HUES48 (cell line): ENCODE measurements around the gene KCTD1.
"Not testable (repeated sequence)": the region's sequence is repeated elsewhere in the genome, so short reads cannot be mapped to it uniquely, and the experiment has no call there.

Source experiments
- H3K27ac ChIP-seq: one replicate; pipeline ENCODE4 v1.7.0; 2013; ENCODE audit warnings: low read depth, low read length, inconsistent platforms
- H3K27me3 ChIP-seq: 2 replicates; pipeline ENCODE4 v1.6.1; 2013; ENCODE audit warnings: mild to moderate bottlenecking, low read length; ENCODE audit not compliant: control insufficient read depth, insufficient read depth
- H3K36me3 ChIP-seq: 2 replicates; pipeline ENCODE4 v1.6.1; 2013; ENCODE audit warnings: low read length; ENCODE audit not compliant: control insufficient read depth, insufficient read depth
- H3K4me1 ChIP-seq: 2 replicates; pipeline ENCODE4 v1.6.1; 2013; ENCODE audit warnings: mild to moderate bottlenecking, low read length; ENCODE audit not compliant: control insufficient read depth, insufficient read depth
- H3K4me3 ChIP-seq: 2 replicates; pipeline ENCODE4 v1.5.1; 2013; ENCODE audit warnings: mild to moderate bottlenecking, low read depth, low read length
- H3K9ac ChIP-seq: 2 replicates; pipeline ENCODE4 v1.6.1; 2013; ENCODE audit warnings: mild to moderate bottlenecking, low read depth, low read length, moderate library complexity
- H3K9me3 ChIP-seq: 2 replicates; pipeline ENCODE4 v1.6.1; 2013; ENCODE audit warnings: low read length; ENCODE audit not compliant: control insufficient read depth, insufficient read depth

The KCTD1 gene

GRCh38 chr18:26437634-26438033 is 110.7 kb downstream of the KCTD1 start:
- not testable (repeated sequence) for H3K27me3 ChIP-seq, H3K9ac ChIP-seq, H3K9me3 ChIP-seq, H3K4me1 ChIP-seq, H3K36me3 ChIP-seq, H3K4me3 ChIP-seq, H3K27ac ChIP-seq

- no peak overlapping the region for H3K9ac ChIP-seq
- H3K27me3 ChIP-seq: no peaks in the 10 kb centered on the region
- no peaks in the 10 kb centered on the region for H3K9me3 ChIP-seq
- no peak overlapping the region for H3K27ac ChIP-seq
- no peaks in the 10 kb centered on the region for H3K4me1 ChIP-seq
- H3K4me3 ChIP-seq: no peak overlapping the region
- no peaks in the 10 kb centered on the region for H3K36me3 ChIP-seq
Measured at GRCh38 chr18:26436176-26437051, 111.9 kb downstream of the KCTD1 start.

- no peak overlapping the region for H3K9ac ChIP-seq
- H3K27ac ChIP-seq: no peak overlapping the region
- H3K27me3 ChIP-seq: no peaks in the 10 kb centered on the region
- no peaks in the 10 kb centered on the region for H3K36me3 ChIP-seq
- H3K4me1 ChIP-seq: no peaks in the 10 kb centered on the region
- H3K9me3 ChIP-seq: no peaks in the 10 kb centered on the region
- no peak overlapping the region for H3K4me3 ChIP-seq
Measured at GRCh38 chr18:26435415-26436095, 112.8 kb downstream of the KCTD1 start.

GRCh38 chr18:26434887-26435286 is 113.5 kb downstream of the KCTD1 start:
- H3K27me3 ChIP-seq: no peaks in the 10 kb centered on the region
- H3K9me3 ChIP-seq: no peaks in the 10 kb centered on the region
- H3K36me3 ChIP-seq: no peaks in the 10 kb centered on the region
- H3K4me3 ChIP-seq: no peak overlapping the region
- H3K4me1 ChIP-seq: no peaks in the 10 kb centered on the region
- H3K27ac ChIP-seq: no peak overlapping the region
- no peak overlapping the region for H3K9ac ChIP-seq

GRCh38 chr18:26432651-26433424 is 115.5 kb downstream of the KCTD1 start:
- Histone ChIP-seq H3K27me3 (no peaks in the 10 kb centered on the region), H3K27ac (no peak overlapping the region)

GRCh38 chr18:26429535-26430226 is 118.7 kb downstream of the KCTD1 start:
- Histone ChIP-seq H3K9me3 (no peaks in the 10 kb centered on the region), H3K27me3 (no peaks in the 10 kb centered on the region), H3K27ac (no peak overlapping the region), H3K9ac (no peak overlapping the region), H3K4me3 (no peak overlapping the region), H3K4me1 (no peaks in the 10 kb centered on the region), H3K36me3 (no peaks in the 10 kb centered on the region)

More at GRCh38 chr18:26432651-26433424, 115.5 kb downstream of the KCTD1 start:
- Histone ChIP-seq H3K9me3 (no peaks in the 10 kb centered on the region), H3K4me1 (no peaks in the 10 kb centered on the region), H3K9ac (no peak overlapping the region), H3K36me3 (no peaks in the 10 kb centered on the region), H3K4me3 (no peak overlapping the region)

GRCh38 chr18:26425148-26425531 is 123.2 kb downstream of the KCTD1 start:
- Histone ChIP-seq H3K27me3 (no peaks in the 10 kb centered on the region), H3K4me1 (no peaks in the 10 kb centered on the region), H3K9me3 (no peaks in the 10 kb centered on the region), H3K36me3 (no peaks in the 10 kb centered on the region), H3K4me3 (no peak overlapping the region), H3K9ac (no peak overlapping the region), H3K27ac (no peak overlapping the region)

GRCh38 chr18:26424428-26425147 is 123.8 kb downstream of the KCTD1 start:
- no peaks in the 10 kb centered on the region for H3K4me1 ChIP-seq
- H3K27me3 ChIP-seq: no peaks in the 10 kb centered on the region
- H3K9me3 ChIP-seq: no peaks in the 10 kb centered on the region
- H3K27ac ChIP-seq: no peak overlapping the region
- no peaks in the 10 kb centered on the region for H3K36me3 ChIP-seq
- no peak overlapping the region for H3K9ac ChIP-seq
- H3K4me3 ChIP-seq: no peak overlapping the region

GRCh38 chr18:26422472-26423162 is 125.7 kb downstream of the KCTD1 start:
- Histone ChIP-seq H3K36me3 (no peaks in the 10 kb centered on the region), H3K9me3 (no peaks in the 10 kb centered on the region), H3K27me3 (no peaks in the 10 kb centered on the region), H3K9ac (no peak overlapping the region), H3K27ac (no peak overlapping the region), H3K4me3 (no peak overlapping the region), H3K4me1 (no peaks in the 10 kb centered on the region)

GRCh38 chr18:26421931-26422330 is 126.4 kb downstream of the KCTD1 start:
- Histone ChIP-seq H3K9ac (no peak overlapping the region), H3K27ac (no peak overlapping the region), H3K9me3 (no peaks in the 10 kb centered on the region), H3K36me3 (no peaks in the 10 kb centered on the region), H3K27me3 (no peaks in the 10 kb centered on the region), H3K4me3 (no peak overlapping the region), H3K4me1 (no peaks in the 10 kb centered on the region)
